ENCODE results near the gene TRABD2B. TPM values are rescaled to one million over a fixed set of nuclear protein-coding genes. Genes with fewer than 3 reads are reported as not detected.

The TRABD2B gene
- total RNA-seq, 1 donor from 2014 or later, result 15.1 TPM

DNA sequence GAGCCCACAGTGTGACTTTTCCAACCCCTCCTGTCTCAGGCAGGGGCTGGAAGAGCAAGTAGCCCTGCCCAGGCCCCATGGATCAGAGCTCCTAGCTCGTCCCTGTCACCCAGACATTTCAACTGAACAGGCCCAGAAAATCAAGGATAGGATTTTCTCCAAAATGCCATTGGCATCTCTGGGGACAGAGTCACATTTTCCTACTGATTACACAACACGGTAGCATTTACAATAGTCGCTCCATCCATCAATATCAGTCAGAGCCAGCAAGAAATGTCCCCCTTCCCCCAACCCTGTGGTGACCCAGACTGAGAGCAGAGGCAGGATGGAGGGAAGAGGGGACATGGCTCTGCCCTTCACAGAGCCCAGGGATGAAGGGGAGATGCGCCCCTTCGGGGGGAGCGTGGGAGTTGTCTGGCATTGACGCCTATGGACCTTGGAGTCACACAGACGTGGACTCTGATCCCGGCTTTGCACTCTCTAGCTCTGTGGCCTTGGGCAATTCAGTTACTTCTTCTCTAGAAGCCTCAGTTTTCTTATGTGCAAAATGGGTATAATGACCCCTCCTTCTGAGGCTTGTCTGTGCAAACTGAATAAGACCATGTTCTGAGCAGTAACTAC, 283.7 kb downstream of the TRABD2B start:
- ATAC-seq, result no peak

DNA sequence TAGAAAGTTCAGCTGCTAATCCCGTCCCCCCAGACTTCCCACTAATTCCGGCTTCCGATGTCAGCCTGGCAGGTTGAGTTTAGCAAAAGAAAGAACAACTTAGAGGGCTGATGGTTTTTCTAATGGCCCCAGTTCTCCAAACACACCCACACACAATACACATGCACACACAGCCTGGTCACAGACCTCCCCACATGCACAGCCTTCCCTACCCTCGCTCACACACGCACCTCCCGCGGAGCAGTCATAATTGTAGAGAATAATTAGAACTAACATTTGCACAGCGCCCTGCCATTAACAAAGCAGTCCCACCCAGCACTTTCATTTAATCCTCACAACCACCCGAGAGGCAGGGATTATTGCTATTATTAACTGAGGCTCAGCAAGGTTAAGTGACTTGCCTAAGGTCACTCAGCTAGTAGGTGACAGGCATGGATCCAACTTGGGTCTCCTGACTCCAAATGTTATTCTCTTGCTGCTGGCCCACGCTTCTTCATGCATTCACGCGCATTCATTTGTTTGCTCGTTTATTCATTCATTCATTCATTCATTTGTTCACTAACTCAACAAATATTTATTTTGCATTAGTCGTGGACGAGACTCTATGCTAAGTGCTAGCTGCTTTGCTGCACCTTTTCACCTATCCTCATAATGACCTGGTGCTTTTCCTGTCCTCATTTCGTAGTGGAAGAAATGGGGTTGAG, 284.4 kb downstream of the TRABD2B start:
- DNase-seq (ENCODE audit: low spot score) (no peak), ATAC-seq (no peak)

More for the DNA sequence above, 283.7 kb downstream of the TRABD2B start:
- no peak for DNase-seq (ENCODE audit: low spot score)

DNA sequence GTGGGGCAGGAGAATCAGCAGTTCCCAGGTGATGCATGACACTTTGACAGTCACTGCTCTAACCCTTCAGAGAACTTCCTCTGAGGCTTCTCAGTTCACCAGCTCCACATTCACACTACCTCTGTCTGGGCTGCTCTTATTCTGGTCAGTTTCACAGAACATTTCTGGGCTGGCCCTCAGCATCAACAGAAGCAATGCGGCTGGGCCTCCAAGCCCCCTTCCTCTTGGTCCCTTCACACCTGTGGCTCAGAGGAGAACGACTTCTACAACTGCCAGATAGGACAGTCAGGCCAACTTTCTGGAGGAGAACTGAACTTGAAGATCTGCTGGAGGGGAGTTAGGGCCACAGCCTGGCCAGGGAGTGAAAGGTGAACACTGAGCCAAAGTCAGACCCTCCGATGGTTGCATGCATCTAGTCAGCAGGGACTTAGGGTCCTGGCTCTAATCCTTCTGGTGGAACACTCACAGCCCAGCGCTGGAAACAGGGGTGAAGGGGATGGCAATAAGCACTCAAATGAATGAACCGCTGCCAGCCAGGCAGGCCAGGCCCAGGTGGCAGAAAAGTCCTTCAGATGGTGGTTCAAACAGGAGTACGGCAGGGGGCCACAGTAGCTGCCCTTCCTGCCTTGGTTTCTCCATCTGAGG, 285.2 kb downstream of the TRABD2B start:
- ATAC-seq (no peak), DNase-seq (ENCODE audit: low spot score) (no peak)

DNA sequence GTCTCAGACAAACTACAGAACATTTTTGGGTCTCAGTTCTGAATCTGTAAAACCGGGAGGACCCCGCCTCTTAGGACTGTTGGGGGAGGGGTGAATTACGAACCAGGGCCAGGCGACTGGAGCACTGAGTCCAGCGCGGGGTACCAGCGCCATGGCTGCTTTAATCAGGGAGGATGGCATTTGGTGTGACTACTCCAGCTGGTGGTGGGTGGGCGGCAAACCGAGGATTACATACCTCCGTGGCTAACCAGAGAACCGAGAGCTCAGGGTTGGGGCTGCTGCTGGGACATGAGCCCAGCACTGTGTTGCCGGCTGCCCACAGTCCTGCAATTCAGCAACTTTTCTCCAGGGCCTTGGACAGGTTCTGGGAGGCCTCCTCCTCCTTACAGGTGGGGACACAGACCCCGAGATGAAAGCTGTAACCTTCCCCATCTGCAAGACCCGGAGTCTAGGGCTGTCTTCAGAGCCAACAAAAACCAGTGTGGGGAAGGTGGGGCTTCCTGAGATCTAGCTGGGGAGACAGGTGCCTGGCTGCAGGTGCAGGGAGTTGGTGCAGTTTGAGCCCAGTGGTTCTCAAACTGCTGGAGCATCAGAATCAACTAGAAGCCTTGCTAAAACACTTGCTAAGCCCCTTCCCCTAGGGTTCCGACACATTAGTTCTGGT, 285.9 kb downstream of the TRABD2B start:
- ATAC-seq (no peak), DNase-seq (ENCODE audit: low spot score) (no peak)

Other genes starting within 250 kb of the TRABD2B start
- gene SLC5A9, start 225.3 kb upstream of the TRABD2B start, total RNA-seq, result 20.6 TPM

Data from left lobe of liver (tissue), 2 donors.